RWPE1 (cell line): ENCODE measurements around the gene FXYD5.

Experiments
- CTCF ChIA-PET: fragments of 350-600 bp; sonication (Branson Sonifier 250); formaldehyde crosslinking; extraction: SDS; loops from one replicate; lab custom pipeline; 2021; lab: Yijun Ruan, JAX
- POLR2A ChIA-PET: fragments of 400-600 bp; formaldehyde crosslinking; extraction: SDS; loops from one replicate; lab custom pipeline; 2020; ENCODE audit warnings: antibody characterized with exemption; ENCODE audit not compliant: low non-redundant PET; lab: Yijun Ruan, JAX
- DNase-seq: peaks from one replicate; pipeline ENCODE4 v3.0.0; 2012; ENCODE audit warnings: low spot score
- H3K27ac ChIP-seq: fragments of 450-650 bp; 2 replicates; pipeline ENCODE4 v1.5.1; 2017
- CTCF ChIP-seq: fragments of 450-650 bp; conservative IDR thresholded peaks from 2 replicates; pipeline ENCODE4 v1.5.1; 2017; ENCODE audit warnings: low read depth, mild to moderate bottlenecking

Gene FXYD5, protein sequence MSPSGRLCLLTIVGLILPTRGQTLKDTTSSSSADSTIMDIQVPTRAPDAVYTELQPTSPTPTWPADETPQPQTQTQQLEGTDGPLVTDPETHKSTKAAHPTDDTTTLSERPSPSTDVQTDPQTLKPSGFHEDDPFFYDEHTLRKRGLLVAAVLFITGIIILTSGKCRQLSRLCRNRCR

DNA sequence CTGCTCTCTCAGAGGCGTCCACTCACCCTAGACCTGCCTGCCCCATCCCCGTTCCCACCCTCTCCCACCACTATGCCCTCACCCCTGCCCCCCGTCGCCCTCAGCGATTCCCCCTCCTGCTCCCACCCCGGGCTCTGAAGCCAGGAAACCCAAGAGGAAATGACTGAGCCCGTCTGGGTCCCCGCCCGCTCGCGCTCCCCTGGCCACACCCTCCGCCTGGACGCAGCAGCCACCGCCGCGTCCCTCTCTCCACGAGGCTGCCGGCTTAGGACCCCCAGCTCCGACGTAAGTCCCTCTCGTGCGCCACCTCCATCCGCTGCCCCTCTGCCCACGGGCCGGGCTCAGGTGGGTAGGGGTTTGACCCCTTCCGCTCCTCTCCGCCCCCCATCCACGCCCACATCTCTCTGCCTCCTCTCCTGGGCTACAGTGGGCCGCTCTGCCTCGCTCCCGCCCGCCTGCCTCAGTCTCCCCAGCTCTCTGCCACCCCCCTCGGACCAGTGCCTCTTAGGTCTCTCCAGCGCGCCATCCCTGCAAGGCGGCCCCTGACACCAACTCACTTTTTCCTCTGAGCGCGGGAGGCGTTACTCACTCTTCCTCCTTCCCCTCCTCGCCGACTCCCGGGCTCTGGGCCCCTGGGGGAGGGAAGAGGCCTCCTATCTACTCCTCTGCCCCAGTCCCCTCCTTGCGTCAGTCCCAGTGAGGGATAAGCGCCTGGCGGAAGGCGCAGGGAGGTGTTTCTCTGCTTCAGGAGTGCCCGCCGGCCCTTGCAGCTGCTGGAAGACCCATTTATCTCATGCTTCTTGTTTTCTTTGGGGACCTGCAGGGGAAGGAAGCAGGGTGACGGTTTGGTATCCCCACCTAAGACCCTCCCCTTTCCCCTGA, at the start of gene FXYD5:
FXYD5 (plus strand) TSS at position 211 of the 882 bp plus-strand sequence. CDS start 816 bp downstream, outside the sequence.
- peak within 1 kb of the TSS; percentile 79 for H3K27ac ChIP-seq
- CTCF ChIA-PET: interaction anchor here (0.5 to 1.7 kb wide), 7 partner anchors 9 to 432 kb away, joined by 3 to 8 read pairs (median 3); no protein-coding TSS in a partner anchor
- TF ChIP-seq CTCF: no peak
- peak; percentile 75 for DNase-seq
- POLR2A ChIA-PET: no interaction called here

DNA sequence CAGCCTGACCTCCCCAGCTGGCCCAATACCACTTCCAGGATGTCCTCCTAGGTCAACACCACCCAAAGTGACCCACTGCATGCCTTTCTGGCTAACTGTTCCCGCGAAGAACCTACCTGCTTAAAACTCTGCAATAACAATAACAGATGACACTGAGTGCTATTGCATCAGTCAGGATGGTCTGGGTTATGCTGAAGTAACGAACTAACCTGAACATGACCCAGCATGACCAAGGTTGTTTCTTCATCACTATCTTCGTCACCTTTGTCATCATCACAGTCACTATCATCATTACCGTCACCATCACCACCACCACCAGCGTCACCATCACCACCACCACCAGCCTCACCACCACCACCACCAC, 49.5 kb upstream of the FXYD5 start:
- CTCF ChIA-PET: no interaction called here
- no peak for TF ChIP-seq CTCF
- H3K27ac ChIP-seq: no peak overlapping the region; the same call in 1 of the 2 replicates
- DNase-seq: no peak
- POLR2A ChIA-PET: no interaction called here

DNA sequence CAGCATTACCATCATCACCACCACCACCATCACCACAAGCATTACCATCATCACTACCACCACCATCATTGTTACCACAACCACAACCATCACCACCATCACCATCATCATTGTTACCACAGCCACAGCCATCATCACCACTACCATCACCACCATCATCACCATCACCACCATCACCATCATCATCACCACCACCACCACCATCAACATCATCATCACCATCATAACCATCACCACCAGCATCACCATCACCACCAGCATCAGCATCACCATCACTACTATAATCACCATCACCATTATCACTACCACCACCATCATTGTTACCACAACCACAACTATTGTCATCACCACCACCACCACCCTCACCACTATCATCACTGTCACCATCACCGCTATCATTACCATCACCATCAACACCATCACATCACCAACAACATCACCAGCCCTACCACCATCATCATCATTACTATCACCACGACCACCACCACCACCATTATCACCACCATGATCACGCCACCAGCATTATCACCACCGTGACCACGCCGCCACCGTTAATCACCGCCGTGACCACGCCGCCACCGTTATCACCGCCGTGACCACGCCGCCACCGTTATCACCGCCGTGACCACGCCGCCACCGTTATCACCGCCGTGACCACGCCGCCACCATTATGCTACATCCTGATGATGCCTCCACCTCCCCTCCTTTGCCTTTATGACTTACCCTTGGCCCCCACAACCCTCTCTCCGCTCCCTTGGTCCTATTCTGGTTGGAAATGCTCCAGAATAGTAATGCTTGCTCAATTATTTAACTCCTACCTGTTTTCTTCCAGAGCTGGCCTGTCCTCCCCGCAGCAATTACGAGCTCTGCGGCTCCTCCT, 48.9 kb upstream of the FXYD5 start:
- ChIA-PET CTCF (no interaction called here), POLR2A (no interaction called here)
- TF ChIP-seq CTCF: no peak
- H3K27ac ChIP-seq: peak overlapping the region; percentile 41
- DNase-seq: no peak

DNA sequence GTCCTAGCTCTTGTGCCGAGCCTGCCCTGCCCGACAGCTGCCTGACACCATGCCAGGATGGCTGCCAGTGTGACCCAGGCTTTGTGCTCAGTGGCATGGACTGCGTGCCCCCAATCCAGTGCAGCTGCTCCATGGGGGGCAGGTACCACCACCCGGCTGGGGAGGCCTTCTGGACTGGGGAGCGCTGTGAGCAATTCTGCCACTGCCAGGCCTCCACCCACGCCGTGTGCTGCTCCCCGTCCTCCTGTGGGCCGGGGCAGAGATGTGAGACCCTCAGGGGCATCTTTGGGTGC, 48.3 kb upstream of the FXYD5 start:
- TF ChIP-seq CTCF: no peak
- ChIA-PET POLR2A (no interaction called here), CTCF (no interaction called here)
- peak overlapping the region; percentile 41 for H3K27ac ChIP-seq
- DNase-seq: no peak

DNA sequence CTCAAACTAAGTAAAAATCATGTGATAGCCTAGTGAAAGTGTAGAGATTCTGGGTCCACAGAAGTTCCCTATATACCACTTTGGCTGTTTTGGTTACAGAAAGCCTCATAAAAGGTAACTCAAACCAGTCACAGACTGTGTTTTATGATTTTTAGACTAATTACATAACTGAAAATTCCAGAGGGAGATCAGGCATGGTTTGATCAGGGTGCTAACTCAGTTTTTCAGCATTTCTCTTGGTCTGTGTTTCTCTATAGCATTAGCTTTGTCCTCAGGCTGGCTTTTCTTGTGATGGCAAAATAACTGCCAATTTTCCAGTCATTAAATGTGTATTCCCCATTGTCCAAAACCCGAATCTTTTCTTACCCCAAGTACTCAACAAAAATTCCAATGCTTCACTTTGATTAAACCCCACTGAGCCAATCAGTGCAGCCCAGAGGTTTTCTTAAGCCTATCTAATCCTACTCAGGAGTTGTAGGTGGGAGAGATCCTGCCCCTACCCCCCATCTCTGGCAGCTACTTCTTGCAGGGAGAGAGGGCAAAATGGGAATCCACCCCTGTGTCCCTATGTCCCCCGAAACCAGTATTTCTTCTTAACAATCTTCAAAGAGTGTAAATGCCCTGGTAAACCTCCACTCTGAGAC, 47.5 kb upstream of the FXYD5 start:
- POLR2A ChIA-PET: no interaction called here
- TF ChIP-seq CTCF: no peak
- CTCF ChIA-PET: no interaction called here
- H3K27ac ChIP-seq: peak overlapping the region; percentile 86
- no peak for DNase-seq

- ChIA-PET POLR2A (no interaction called here), CTCF (no interaction called here)
- peak; percentile 79 for DNase-seq
- H3K27ac ChIP-seq: peak overlapping the region; percentile 86
- no peak for TF ChIP-seq CTCF
These were observed 47.0 kb upstream of the FXYD5 start for GRCh38 chr19:35107545-35107944.
